DLD1 (cell line): ENCODE data around the gene RELN.

Experiments used
- in situ Hi-C: cut with HindIII; loops from 2 replicates; pipeline ENCODE4 v1.10.0; 2017; ENCODE audit warnings: low sequenced_read_pairs

RELN gene

GRCh38 chr7:103577059-103577458 lies 412.4 kb downstream of the RELN start:
- in situ Hi-C loops: no loop called here

- in situ Hi-C loops: no loop called here
Measured at GRCh38 chr7:103576641-103577040, 412.8 kb downstream of the RELN start.

GRCh38 chr7:103574576-103574975 lies 414.9 kb downstream of the RELN start:
- in situ Hi-C loops: no loop called here

- in situ Hi-C loops: no loop called here
Measured at GRCh38 chr7:103573479-103574058, 415.9 kb downstream of the RELN start.

GRCh38 chr7:103571586-103571985 lies 417.9 kb downstream of the RELN start:
- in situ Hi-C loops: no loop called here

GRCh38 chr7:103569621-103570305 lies 419.7 kb downstream of the RELN start:
- in situ Hi-C loops: no loop called here

GRCh38 chr7:103564416-103564815 lies 425.0 kb downstream of the RELN start:
- in situ Hi-C loops: no loop called here

- in situ Hi-C loops: no loop called here
Measured at GRCh38 chr7:103560136-103560535, 429.3 kb downstream of the RELN start.

GRCh38 chr7:103551016-103551415 lies 438.4 kb downstream of the RELN start:
- in situ Hi-C loops: no loop called here

- in situ Hi-C loops: no loop called here
Measured at GRCh38 chr7:103549786-103550185, 439.7 kb downstream of the RELN start.

- in situ Hi-C loops: no loop called here
Measured at GRCh38 chr7:103547451-103548284, 441.8 kb downstream of the RELN start.

- in situ Hi-C loops: no loop called here
Measured at GRCh38 chr7:103542470-103542869, 447.0 kb downstream of the RELN start.

- in situ Hi-C loops: no loop called here
Measured at GRCh38 chr7:103541947-103542346, 447.5 kb downstream of the RELN start.

- in situ Hi-C loops: no loop called here
Measured at GRCh38 chr7:103541026-103541425, 448.4 kb downstream of the RELN start.

GRCh38 chr7:103540338-103540737 lies 449.1 kb downstream of the RELN start:
- in situ Hi-C loops: no loop called here

- in situ Hi-C loops: no loop called here
Measured at GRCh38 chr7:103539875-103540274, 449.6 kb downstream of the RELN start.

- in situ Hi-C loops: no loop called here
Measured at GRCh38 chr7:103538964-103539709, 450.3 kb downstream of the RELN start.

- in situ Hi-C loops: no loop called here
Measured at GRCh38 chr7:103533761-103534160, 455.7 kb downstream of the RELN start.

GRCh38 chr7:103532955-103533354 lies 456.5 kb downstream of the RELN start:
- in situ Hi-C loops: no loop called here

GRCh38 chr7:103528152-103528551 lies 461.3 kb downstream of the RELN start:
- in situ Hi-C loops: no loop called here

- in situ Hi-C loops: no loop called here
Measured at GRCh38 chr7:103525937-103526336, 463.5 kb downstream of the RELN start.
